Activated CD8-positive, alpha-beta memory T cell treated with anti-CD3 and anti-CD28 coated beads for 4 hours (primary cell): ENCODE measurements around the gene MAP4.
"Not testable (repeated sequence)": the region's sequence is repeated elsewhere in the genome, so short reads cannot be mapped to it uniquely, and the experiment has no call there.

Experiments
- DNase-seq, 2 donors: peaks; one replicate each; pipeline ENCODE4 v3.0.0-alpha.2; 2020; ENCODE audit warnings: low read depth in 2 of 2

MAP4 gene

GRCh38 chr3:48015431-48016180 lies 610 bp downstream of the MAP4 start:
- DNase-seq = no peak

GRCh38 chr3:48014358-48014757 lies 1.9 kb downstream of the MAP4 start:
- DNase-seq = no peak

GRCh38 chr3:48013288-48013980 lies 2.8 kb downstream of the MAP4 start:
- DNase-seq = no peak

GRCh38 chr3:48012659-48013058 lies 3.6 kb downstream of the MAP4 start:
- no peak for DNase-seq

GRCh38 chr3:48008066-48008465 lies 8.2 kb downstream of the MAP4 start:
- not testable (repeated sequence) for DNase-seq

- not testable (repeated sequence) for DNase-seq
These were observed 8.9 kb downstream of the MAP4 start for GRCh38 chr3:48007361-48007760.

- not testable (repeated sequence) for DNase-seq
These were observed 9.4 kb downstream of the MAP4 start for GRCh38 chr3:48006794-48007193.

- no peak for DNase-seq
These were observed 11.5 kb downstream of the MAP4 start for GRCh38 chr3:48004694-48005093.

GRCh38 chr3:48002787-48003186 lies 13.4 kb downstream of the MAP4 start:
- no peak for DNase-seq

- no peak for DNase-seq
These were observed 14.2 kb downstream of the MAP4 start for GRCh38 chr3:48001991-48002390.

GRCh38 chr3:48000212-48000611 lies 16.0 kb downstream of the MAP4 start:
- no peak for DNase-seq

GRCh38 chr3:47996440-47996839 lies 19.8 kb downstream of the MAP4 start:
- no peak for DNase-seq

GRCh38 chr3:47994180-47994579 lies 22.0 kb downstream of the MAP4 start:
- DNase-seq = no peak

- DNase-seq = no peak
These were observed 24.9 kb downstream of the MAP4 start for GRCh38 chr3:47991341-47991740.

- peak; percentile 31 to 58 for DNase-seq
These were observed 26.2 kb downstream of the MAP4 start for GRCh38 chr3:47989981-47990440.

GRCh38 chr3:47985381-47985780 lies 30.8 kb downstream of the MAP4 start:
- no peak for DNase-seq

- DNase-seq = no peak
These were observed 32.0 kb downstream of the MAP4 start for GRCh38 chr3:47984075-47984728.

GRCh38 chr3:47980795-47981194 lies 35.4 kb downstream of the MAP4 start:
- no peak for DNase-seq

GRCh38 chr3:47979070-47979469 lies 37.1 kb downstream of the MAP4 start:
- DNase-seq = no peak

- no peak for DNase-seq
These were observed 37.8 kb downstream of the MAP4 start for GRCh38 chr3:47978386-47978785.

- DNase-seq = no peak
These were observed 40.0 kb downstream of the MAP4 start for GRCh38 chr3:47976135-47976732.

- no peak for DNase-seq
These were observed 41.2 kb downstream of the MAP4 start for GRCh38 chr3:47974974-47975470.
